Fibroblast of the aortic adventitia (primary cell): ENCODE results near the gene VWF. TPM values are rescaled to one million over a fixed set of nuclear protein-coding genes. Genes with fewer than 3 reads are reported as not detected.

ENCODE experiments used
- DNase-seq: peaks from one replicate; pipeline ENCODE4 v3.0.0-alpha.2; 2010; ENCODE audit warnings: low read depth
- H3K4me3 ChIP-seq: 2 replicates; pipeline ENCODE4 v1.5.1; 2011; ENCODE audit warnings: low read depth, mild to moderate bottlenecking, control low read depth, low read length, moderate library complexity
- CTCF ChIP-seq: IDR thresholded peaks from 2 replicates; pipeline ENCODE4 v1.5.1; 2011; ENCODE audit warnings: mild to moderate bottlenecking, low read length, control low read depth, inconsistent platforms; ENCODE audit not compliant: insufficient read depth
- total RNA-seq: library from RNA; depleted of rRNA; stranded (reverse); fragments of >200 nt; gene quantifications from 2 replicates; pipeline ENCODE4 v1.2.3, GENCODE V29; 2012; ENCODE audit warnings: low replicate concordance

VWF gene
- total RNA-seq, 1 donor: 1.4 TPM

GRCh38 chr12:5952031-5952430, 172.4 kb downstream of the VWF start:
- DNase-seq: no peak
- TF ChIP-seq CTCF: no peak
- H3K4me3 ChIP-seq: no peak overlapping the region

GRCh38 chr12:5948696-5949095, 175.8 kb downstream of the VWF start:
- no peak for TF ChIP-seq CTCF
- no peak for DNase-seq
- no peak overlapping the region for H3K4me3 ChIP-seq

GRCh38 chr12:5947006-5947405, 177.5 kb downstream of the VWF start:
- DNase-seq: no peak
- TF ChIP-seq CTCF: no peak
- H3K4me3 ChIP-seq: no peak overlapping the region

GRCh38 chr12:5946388-5946787, 178.1 kb downstream of the VWF start:
- no peak for TF ChIP-seq CTCF
- H3K4me3 ChIP-seq: no peak overlapping the region
- no peak for DNase-seq

- H3K4me3 ChIP-seq: peak within 1 kb of the TSS; percentile 31
- no peak for DNase-seq
- no peak for TF ChIP-seq CTCF
These were observed 179.1 kb downstream of the VWF start, which contains the start of gene ANO2 for GRCh38 chr12:5945071-5946008. ANO2 (minus strand) TSS chr12:5945259; CDS start chr12:5945217, 42 bp downstream.

DNA sequence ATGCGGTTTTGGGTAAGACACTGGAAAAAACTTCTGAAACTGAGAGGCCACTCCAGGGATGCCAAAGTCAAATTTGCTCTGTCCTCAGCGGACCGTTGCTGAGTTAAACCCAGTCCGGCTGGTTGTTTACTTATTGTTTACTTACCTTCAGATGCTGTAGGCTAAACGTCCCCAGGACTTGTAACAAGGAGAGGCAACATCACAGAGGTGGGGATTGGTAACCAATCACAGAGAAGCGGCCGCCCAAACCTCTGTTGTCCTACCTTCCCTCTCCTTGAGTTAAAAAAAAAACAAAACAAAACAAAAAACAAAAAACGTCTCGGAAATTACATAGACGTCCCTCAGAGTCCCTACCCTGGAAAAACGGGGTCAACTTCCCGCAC, 179.8 kb downstream of the VWF start:
- peak overlapping the region; percentile 31 for H3K4me3 ChIP-seq
- no peak for TF ChIP-seq CTCF
- peak; percentile 3 for DNase-seq
